ENCODE data around the gene UBC. TPM values are rescaled to one million over a fixed set of nuclear protein-coding genes. Genes with fewer than 3 reads are reported as not detected.
"Not testable (repeated sequence)": the region's sequence is repeated elsewhere in the genome, so short reads cannot be mapped to it uniquely, and the experiment has no call there.

Gene UBC
- total RNA-seq, 3 donors from 2014 or later = 856 to 923 (median 865) TPM

GRCh38 chr12:124913474-124914391 is 717 bp downstream of the UBC start:
- DNase-seq = peak; percentile 95
- peak overlapping the region; percentile 99 for H3K4me3 Mint-ChIP-seq
- H3K36me3 Mint-ChIP-seq (ENCODE audit: insufficient read depth) = peaks cover 34% of the 10 kb centered on the region
- peak; percentile 42 to 54 for ATAC-seq
- no peaks in the 10 kb centered on the region for H3K9me3 Mint-ChIP-seq
- peaks cover 71% of the 10 kb centered on the region for H3K4me1 Mint-ChIP-seq (ENCODE audit: low read depth)
- H3K27me3 Mint-ChIP-seq (ENCODE audit: low read depth) = no peaks in the 10 kb centered on the region

- not testable (repeated sequence) for H3K9me3 Mint-ChIP-seq; ATAC-seq; DNase-seq; H3K27me3 Mint-ChIP-seq (ENCODE audit: low read depth)
- H3K4me3 Mint-ChIP-seq = peak overlapping the region; percentile 99
- H3K4me1 Mint-ChIP-seq (ENCODE audit: low read depth) = peaks cover 61% of the 10 kb centered on the region
- H3K36me3 Mint-ChIP-seq (ENCODE audit: insufficient read depth) = peaks cover 34% of the 10 kb centered on the region
Observed at GRCh38 chr12:124912529-124913287, 1.7 kb downstream of the UBC start.

GRCh38 chr12:124911521-124911920 is 2.9 kb downstream of the UBC start:
- not testable (repeated sequence) for DNase-seq; H3K27me3 Mint-ChIP-seq (ENCODE audit: low read depth); H3K9me3 Mint-ChIP-seq; ATAC-seq
- Mint-ChIP-seq H3K36me3 (ENCODE audit: insufficient read depth) (peaks cover 34% of the 10 kb centered on the region), H3K4me1 (ENCODE audit: low read depth) (peaks cover 52% of the 10 kb centered on the region), H3K4me3 (peak overlapping the region; percentile 72)

GRCh38 chr12:124910561-124911478 is 3.6 kb downstream of the UBC start:
- DNase-seq (no peak), ATAC-seq (no peak)
- Mint-ChIP-seq H3K36me3 (ENCODE audit: insufficient read depth) (peaks cover 34% of the 10 kb centered on the region), H3K4me3 (peak overlapping the region; percentile 72), H3K4me1 (ENCODE audit: low read depth) (peaks cover 50% of the 10 kb centered on the region), H3K27me3 (ENCODE audit: low read depth) (no peaks in the 10 kb centered on the region), H3K9me3 (no peaks in the 10 kb centered on the region)

GRCh38 chr12:124909831-124910560 is 4.5 kb downstream of the UBC start:
- ATAC-seq (no peak), DNase-seq (no peak)
- Mint-ChIP-seq H3K9me3 (no peaks in the 10 kb centered on the region), H3K4me1 (ENCODE audit: low read depth) (peaks cover 43% of the 10 kb centered on the region), H3K4me3 (peak overlapping the region; percentile 27), H3K36me3 (ENCODE audit: insufficient read depth) (peaks cover 34% of the 10 kb centered on the region), H3K27me3 (ENCODE audit: low read depth) (no peaks in the 10 kb centered on the region)

GRCh38 chr12:124906606-124907261 is 7.7 kb downstream of the UBC start:
- H3K4me3 Mint-ChIP-seq = no peak overlapping the region
- H3K9me3 Mint-ChIP-seq = no peaks in the 10 kb centered on the region
- peak; percentile 80 to 81 for ATAC-seq
- no peaks in the 10 kb centered on the region for H3K27me3 Mint-ChIP-seq (ENCODE audit: low read depth)
- H3K36me3 Mint-ChIP-seq (ENCODE audit: insufficient read depth) = peaks cover 13% of the 10 kb centered on the region
- H3K4me1 Mint-ChIP-seq (ENCODE audit: low read depth) = peaks cover 26% of the 10 kb centered on the region
- peak; percentile 88 for DNase-seq

GRCh38 chr12:124904306-124905098 is 9.9 kb downstream of the UBC start:
- DNase-seq (no peak), ATAC-seq (no peak)
- Mint-ChIP-seq H3K36me3 (ENCODE audit: insufficient read depth) (no peaks in the 10 kb centered on the region), H3K4me3 (no peak overlapping the region), H3K27me3 (ENCODE audit: low read depth) (no peaks in the 10 kb centered on the region), H3K9me3 (no peaks in the 10 kb centered on the region), H3K4me1 (ENCODE audit: low read depth) (peaks cover 8% of the 10 kb centered on the region)

GRCh38 chr12:124902916-124903315 is 11.5 kb downstream of the UBC start:
- H3K4me1 Mint-ChIP-seq (ENCODE audit: low read depth) = peaks cover 21% of the 10 kb centered on the region
- DNase-seq (no peak), ATAC-seq (no peak)
- H3K36me3 Mint-ChIP-seq (ENCODE audit: insufficient read depth) = no peaks in the 10 kb centered on the region
- H3K9me3 Mint-ChIP-seq = no peaks in the 10 kb centered on the region
- H3K4me3 Mint-ChIP-seq = no peak overlapping the region
- H3K27me3 Mint-ChIP-seq (ENCODE audit: low read depth) = no peaks in the 10 kb centered on the region

GRCh38 chr12:124901003-124901402 is 13.4 kb downstream of the UBC start:
- ATAC-seq (no peak), DNase-seq (no peak)
- Mint-ChIP-seq H3K4me1 (ENCODE audit: low read depth) (peaks cover 14% of the 10 kb centered on the region), H3K36me3 (ENCODE audit: insufficient read depth) (no peaks in the 10 kb centered on the region), H3K4me3 (no peak overlapping the region), H3K27me3 (ENCODE audit: low read depth) (no peaks in the 10 kb centered on the region), H3K9me3 (no peaks in the 10 kb centered on the region)

GRCh38 chr12:124900345-124900795 is 14.1 kb downstream of the UBC start:
- ATAC-seq; H3K4me3 Mint-ChIP-seq; H3K27me3 Mint-ChIP-seq (ENCODE audit: low read depth); H3K36me3 Mint-ChIP-seq (ENCODE audit: insufficient read depth); H3K9me3 Mint-ChIP-seq; DNase-seq: not testable (repeated sequence)
- H3K4me1 Mint-ChIP-seq (ENCODE audit: low read depth) = peaks cover 13% of the 10 kb centered on the region

- Mint-ChIP-seq H3K4me1 (ENCODE audit: low read depth) (peaks cover 13% of the 10 kb centered on the region), H3K9me3 (no peaks in the 10 kb centered on the region), H3K4me3 (no peak overlapping the region), H3K27me3 (ENCODE audit: low read depth) (no peaks in the 10 kb centered on the region), H3K36me3 (ENCODE audit: insufficient read depth) (no peaks in the 10 kb centered on the region)
- ATAC-seq = no peak
- DNase-seq = no peak
Observed at GRCh38 chr12:124898923-124899294, 15.5 kb downstream of the UBC start.

GRCh38 chr12:124898200-124898922 is 16.1 kb downstream of the UBC start:
- Mint-ChIP-seq H3K9me3 (no peaks in the 10 kb centered on the region), H3K27me3 (ENCODE audit: low read depth) (no peaks in the 10 kb centered on the region), H3K36me3 (ENCODE audit: insufficient read depth) (no peaks in the 10 kb centered on the region), H3K4me3 (no peak overlapping the region), H3K4me1 (ENCODE audit: low read depth) (peaks cover 13% of the 10 kb centered on the region)
- DNase-seq (peak; percentile 53), ATAC-seq (peak; percentile 93 to 96)

Data from activated T-cell treated with anti-CD3 and anti-CD28 coated beads, Interleukin-2, amount 50 U/mL, for 4 hours (primary cell).